ENCODE results near the gene PIP4K2A.

Gene PIP4K2A

DNA sequence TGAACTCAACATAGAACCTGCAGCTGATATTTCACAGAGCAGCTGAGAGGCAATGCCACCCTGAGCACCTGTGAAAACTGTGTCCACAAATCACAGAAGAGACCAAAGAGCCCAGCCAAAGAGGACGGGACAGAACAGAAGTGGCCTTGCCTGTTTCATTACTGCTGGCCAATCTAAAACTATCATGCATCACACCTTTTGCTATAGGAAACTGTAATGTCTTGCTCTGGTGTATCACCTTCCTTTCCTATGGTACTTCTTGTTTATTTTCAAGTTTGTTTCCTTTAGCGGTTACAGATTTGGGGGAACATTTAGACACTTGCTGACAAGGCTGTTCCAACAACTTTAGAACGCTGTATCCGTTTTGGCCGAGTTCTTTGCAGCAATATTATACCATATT is 80.3 kb downstream of the PIP4K2A start:
- DNase-seq: no peak

DNA sequence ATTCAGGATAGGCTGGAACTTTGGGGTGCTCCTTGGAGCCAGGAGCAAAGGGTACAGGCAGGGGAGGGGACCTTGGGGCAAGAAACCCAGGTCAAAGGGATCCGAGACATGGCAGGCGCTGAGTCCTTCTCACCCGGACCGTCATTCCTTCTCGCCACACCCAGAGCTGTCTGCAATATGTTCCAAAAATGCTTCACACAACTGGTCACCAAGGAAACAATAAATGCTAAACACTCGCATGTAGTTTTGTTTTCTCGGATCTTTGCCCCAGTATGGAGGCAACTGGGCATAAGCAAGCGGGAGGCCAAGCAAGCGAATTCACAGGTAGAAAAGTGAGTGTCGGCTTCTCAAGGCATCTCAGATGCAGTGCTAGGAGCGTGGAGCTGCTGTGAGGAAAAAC is 80.8 kb downstream of the PIP4K2A start:
- DNase-seq: no peak

DNA sequence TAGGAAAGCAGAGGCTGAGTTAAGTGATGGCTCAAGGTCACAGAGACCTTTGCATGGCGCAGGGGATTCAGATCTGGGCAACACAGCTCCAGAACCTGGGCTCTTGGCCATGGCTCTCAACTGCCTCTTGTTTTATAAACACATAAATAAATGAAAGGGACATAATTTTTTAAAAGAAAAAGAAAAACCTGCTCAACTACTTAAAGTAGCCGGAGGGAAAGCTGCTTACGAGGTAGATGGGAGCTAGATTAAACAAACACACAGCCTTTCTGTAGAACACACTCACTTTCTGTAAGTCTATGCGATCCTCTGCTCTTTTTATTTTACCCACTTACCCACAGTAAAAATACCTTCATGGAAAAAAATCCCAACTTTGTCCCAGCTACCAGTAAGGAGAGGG is 81.3 kb downstream of the PIP4K2A start:
- no peak for DNase-seq

DNA sequence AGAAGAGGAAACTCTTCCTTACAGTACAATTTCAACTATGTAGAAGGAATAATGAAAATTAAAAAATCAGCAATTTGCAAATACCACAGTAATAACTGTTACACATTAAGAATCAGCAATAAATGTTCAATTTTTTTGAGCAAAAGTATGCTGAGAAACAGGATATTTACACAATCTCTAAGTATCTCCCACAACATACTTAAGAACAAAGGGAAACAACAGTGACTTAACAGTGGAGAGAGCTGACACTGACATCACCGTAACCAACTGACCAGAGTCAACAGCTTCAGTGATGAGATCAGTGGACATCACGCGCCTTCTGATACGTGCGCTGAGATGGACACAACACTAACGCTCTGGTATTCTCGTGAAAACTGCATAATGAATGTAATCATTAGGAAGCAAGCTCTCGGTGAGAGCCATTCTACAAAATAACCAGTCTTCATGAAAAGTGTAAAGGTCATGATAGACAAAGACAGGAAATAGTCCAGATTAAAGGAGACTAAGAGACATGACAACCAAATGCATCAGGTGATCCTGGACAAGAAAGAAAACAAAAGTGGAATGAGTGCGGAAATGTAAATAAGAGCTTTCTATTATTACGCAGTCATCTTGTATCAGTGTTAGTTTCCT is 82.6 kb downstream of the PIP4K2A start:
- no peak for DNase-seq

DNA sequence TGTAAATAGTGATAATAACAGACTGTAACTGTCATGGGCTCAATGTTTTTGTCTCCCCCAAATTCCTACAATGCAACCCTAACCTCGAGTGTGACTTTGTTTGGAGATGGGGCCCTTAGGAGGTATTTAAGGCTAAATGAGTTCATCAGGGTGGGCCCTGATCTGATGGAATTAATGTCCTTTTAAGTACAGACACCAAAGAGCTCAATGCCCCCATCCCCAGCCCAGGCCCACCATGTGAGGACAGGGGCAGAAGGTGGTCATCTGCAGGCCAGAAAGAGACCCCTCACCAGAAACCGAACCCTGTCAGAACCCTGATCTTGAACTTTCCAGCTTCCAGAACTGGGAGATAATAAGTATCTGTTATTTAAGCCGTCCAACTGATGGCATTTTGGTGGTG is 83.2 kb downstream of the PIP4K2A start:
- DNase-seq: no peak

DNA sequence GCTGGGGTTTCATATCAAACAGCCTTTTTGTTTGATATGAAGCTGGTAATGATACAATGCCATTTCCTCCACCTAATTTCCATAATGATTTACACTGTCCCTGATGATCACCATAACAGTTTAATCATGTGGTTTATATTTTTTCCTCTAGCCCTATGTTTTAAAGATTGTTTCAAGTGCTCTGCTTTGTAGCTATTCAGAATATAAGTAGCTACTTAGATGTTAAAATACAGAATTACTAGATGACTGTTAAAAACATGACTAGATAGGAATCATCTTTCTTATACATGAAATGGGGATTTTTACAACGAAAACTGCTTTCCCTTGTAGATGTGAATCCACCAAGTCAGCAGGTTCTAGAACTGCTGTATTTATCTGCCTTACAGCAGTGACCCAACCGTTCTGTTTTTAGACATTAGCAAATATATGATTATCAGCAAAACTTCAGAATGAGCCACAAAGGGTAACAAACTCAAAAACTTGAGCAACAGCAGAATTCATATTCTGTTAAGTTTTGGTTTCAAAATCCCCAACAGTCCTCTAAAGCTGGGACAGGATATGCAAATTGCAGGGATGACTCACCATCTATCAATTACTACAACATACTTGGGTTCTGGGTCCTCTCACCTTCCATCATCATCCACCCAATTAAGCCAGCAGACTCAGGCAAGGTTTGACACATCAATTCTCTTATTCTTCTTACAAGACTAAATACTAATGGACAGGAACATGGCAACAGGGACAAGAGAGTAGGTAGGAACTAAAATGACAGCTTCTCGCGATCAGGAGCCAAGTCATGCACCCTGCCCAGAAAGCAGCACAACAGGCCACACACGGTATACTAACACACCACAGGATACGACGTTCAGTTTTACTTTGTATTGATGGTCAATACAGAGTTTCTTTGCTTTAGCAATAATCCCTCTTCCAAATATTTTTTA is 83.9 kb downstream of the PIP4K2A start:
- DNase-seq: no peak

DNA sequence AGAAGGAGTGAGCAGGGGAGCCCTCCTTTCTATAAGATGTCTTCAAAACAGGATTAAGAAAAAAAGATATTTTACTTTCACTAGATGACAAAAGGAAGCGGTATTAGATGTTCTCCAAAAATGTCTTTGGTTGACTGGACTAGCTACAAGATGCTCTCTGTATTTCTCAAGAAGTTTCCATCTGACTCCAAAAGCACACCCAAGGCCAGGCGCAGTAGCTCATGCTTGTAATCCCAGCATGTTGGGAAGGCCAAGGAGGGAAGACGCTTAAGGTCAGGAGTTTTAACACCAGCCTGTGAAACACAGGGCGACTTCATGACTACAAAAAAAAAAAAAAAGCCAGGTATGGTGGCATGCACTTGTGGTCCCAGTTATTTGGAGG is 84.5 kb downstream of the PIP4K2A start:
- DNase-seq: no peak

DNA sequence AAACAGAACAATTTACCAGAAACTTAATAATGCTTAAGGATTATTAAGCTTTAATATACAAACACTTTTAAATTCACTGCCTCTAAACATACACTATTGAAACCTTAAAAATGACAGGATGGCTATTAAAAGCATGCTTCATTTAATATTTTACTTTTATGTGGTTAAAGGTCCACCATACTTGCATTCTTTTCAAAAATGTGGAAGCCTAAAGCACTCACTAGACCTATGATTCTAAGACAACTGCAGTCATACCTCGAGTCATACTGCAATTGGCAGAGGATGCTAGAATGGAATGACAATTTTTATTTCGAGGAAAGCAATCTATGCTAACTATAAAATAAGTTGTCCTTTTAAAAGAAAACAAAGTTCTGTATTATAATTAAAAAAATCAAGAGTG is 85.3 kb downstream of the PIP4K2A start:
- DNase-seq: no peak

DNA sequence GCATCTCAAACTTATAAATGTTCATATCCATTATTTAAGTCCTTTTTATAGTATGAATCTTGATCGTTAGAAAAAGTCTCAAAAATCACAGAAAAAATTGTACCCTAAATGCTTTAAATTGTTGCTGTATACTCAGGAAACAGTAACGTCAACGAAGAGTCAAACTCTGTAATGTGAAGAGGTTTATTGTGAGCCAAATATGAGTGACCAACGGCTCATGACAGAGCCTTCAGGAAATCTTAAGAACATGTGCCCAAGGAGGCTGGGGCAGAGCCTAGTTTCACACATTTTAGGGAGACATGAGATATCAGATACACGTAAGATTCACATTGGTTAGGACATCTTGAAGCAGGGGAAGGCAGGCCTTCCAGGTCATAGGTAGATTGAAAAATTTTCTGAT is 86.1 kb downstream of the PIP4K2A start:
- no peak for DNase-seq

DNA sequence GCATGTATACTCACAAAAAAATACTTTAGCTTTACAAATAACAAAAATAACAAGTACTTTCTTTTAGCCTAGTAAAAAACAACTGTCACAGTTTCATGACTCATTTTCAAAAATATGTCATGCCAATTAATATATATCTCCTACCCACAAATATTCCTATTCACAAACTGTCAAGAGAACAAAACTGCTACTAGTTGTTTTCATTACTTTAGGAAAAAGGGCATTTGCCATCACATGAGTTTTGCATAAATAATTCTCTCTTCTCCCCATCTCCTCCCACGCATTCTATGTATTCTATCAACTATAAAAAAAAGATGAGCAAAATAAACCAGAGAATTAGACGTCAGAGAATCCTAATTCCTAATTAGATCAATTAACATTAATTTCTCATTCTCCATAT is 87.6 kb downstream of the PIP4K2A start:
- DNase-seq: no peak

DNA sequence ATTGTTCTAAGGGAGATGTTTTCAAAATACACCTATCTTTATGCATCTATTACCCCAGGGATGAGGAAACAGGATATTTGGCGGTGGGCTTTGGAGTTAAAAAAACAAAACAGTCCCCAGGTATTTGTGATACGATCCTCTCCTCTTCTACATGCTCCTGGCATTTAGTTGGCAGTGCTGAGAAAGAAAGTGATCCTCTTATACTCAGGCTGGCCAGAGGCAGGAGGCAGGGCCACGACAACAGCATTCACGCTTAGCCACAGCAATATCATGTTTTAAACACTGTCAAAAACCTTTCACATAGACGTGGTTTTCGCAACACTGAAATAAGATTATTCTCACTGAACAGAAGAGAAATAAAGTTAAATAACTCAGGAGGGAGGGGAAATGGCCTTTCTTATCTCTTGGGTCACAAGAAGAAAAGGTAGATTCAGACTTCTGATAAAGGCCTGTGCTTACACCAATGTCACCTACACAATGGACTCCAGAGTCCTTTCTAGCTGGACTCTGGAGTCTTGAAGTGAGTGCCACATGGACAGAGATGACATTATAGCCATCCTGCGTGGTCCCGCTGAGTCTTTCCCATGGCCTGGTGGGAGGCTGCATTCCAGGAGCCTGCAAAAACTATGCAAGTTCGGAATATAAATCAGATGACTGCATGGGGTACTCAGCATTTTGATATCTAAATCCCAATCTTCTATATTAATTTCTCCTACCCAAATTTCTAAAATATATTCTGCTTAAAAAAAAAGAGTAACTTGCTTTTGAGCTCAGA is 88.7 kb downstream of the PIP4K2A start:
- DNase-seq: no peak

DNA sequence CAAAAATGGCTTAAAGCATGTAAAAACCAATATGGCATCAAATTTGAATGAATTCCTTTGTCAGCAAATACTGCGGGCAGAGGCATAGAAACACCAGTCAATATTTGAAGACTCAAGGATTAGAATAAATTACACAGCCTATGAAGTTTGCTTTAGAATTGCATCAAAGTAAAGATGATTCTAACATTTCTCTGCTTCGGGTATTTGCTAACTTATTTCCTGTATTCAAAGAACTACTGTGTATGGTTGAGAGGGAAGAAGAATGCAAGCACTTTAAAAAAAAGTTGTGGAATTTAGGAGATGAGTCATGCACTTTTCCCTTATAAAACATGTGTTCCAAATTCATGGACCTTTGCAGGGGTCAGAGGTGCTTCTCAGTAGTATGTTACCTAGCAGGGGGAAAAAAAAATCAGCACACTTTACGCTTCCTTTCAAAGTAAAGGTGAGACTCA is 90.1 kb downstream of the PIP4K2A start:
- no peak for DNase-seq

DNA sequence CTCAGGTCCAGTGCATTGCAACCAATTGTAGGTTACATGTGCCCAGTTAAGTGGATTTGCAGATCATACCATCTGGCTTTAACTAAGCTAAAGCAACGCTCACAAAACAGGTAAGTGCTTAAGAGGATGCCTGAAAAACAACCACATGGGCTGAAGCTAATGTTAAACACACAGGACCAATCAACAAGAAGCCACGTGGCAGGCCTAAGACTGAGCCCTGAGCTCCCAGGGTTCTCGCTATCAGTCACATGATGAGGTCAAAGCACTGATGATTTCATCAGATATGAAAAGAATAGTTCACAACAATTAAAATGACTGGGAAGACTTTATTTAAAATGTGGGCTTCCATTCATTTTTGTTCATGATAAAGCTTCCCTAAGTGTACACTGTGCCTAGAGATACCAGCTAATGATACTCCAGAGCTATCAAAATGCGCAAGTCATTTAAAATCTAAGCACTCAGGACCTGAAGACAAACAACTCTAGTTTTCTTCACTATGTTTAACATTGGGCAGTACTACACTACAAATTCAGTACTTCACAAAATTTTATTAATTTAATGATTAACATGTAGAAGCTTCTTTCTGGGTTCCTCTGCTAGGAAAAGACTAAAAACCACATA is 90.6 kb downstream of the PIP4K2A start:
- DNase-seq: no peak

DNA sequence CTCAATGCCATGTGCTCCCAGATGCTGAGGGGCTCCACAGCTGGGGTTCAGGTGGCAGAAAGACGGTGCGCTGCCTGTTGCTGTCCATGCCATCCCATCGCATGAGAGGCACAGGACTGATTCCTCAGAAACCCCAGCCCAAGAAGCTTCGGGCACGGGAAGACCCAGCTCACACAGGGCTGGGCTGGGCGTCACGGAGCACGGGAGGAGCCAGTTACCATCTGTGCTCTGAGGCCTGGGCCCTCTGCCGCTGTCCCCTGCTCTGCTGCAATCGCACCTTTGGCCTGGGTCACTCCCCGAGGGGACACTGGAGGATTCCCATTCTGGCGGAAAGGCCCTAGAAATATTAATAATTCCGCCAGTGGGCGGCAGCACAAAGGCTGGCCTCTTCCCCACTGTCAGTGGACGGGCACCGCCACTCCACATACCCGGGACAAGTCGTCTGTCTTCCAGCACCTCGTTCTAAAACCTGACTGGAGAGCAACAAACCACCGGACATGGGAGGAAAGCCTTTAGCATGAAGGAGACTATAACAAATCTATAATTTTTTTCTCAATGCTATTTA is 92.1 kb downstream of the PIP4K2A start:
- no peak for DNase-seq

DNA sequence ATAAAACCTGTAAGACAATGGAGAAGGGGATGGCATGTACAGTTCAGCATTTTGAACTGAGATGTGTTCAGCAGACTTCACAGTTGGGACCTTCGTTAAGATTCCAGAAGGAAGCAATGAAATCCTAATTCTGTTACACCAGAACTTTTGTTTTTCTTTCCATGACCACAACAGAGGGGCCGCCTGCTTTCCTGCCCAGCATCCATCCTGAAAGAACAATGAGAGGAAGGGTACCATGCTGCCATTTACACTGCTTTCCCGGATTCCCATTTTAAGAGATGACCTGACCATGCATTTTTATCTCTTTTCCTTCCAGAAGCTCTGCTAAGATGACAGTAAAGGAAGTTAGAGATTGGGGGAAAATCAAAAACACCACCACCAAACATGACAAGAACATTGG is 92.7 kb downstream of the PIP4K2A start:
- DNase-seq: no peak

DNA sequence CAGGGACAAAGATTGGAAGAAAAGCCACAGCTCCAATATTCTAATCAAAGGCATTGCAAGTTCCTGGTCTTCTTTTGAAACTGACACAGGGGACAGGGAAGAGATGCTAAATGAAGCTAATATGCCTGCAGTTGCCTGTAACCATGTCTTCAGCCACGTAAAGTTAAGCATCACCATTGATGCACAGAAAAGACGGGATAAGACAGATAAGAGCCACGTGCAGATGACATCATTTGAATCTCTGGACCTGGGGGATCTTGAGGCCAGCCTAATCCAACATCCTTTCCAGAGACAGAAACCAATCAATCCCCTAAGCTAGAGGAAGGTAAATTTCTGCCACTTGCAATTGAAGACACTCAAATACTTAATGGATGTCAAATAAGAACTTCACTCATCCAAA is 93.4 kb downstream of the PIP4K2A start:
- no peak for DNase-seq

DNA sequence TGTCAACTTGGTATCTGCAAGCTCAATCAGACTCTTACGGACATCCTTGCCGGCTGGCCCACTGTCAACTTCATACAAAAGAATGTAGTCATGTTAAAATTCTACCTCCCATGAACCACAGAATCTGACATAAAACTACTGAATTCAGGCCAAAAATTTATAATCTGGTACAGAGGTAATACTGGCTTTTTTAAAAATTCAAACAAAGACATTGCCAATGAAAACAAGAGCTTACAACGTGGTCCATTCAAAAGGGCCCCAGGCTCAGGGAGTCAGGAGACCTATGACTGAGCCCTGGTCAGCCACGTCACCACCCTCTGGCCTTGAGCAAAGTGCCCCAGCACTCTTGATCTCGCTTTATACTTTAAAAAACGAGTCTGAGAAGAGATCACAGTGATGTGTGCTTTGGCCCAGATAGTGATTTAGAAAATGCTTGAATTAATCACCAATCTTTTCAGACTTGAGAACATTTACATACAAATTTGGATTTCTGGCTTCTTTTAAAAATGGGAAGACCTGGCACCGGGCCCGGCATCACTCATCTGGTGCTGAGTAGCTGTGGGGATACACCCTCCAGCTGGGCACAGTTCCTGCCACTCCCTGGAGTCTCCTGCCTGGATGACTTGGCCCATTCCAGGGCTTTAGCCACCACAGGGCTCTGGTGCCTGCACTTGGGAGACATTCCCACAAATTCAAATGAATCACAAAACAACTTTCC is 94.1 kb downstream of the PIP4K2A start:
- peak; percentile 20 for DNase-seq

DNA sequence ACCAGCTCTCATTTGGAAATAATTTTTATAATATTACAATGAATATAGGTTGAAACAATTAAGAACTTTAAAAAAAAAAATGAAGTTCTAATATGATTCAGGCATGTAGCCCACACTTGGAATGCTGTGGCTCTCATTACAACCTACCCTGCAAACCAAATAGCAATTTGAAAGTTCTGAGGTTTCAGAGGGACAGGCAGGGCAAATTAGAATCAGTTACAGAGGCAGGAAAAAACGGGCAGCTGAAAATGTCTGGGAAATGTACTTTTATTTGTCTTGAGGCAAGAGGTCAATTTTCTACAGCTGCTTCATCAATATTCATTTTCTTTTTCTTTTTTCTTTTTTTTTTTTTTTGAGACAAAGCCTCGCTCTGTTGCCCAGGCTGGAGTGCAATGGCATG is 95.3 kb downstream of the PIP4K2A start:
- DNase-seq: no peak

DNA sequence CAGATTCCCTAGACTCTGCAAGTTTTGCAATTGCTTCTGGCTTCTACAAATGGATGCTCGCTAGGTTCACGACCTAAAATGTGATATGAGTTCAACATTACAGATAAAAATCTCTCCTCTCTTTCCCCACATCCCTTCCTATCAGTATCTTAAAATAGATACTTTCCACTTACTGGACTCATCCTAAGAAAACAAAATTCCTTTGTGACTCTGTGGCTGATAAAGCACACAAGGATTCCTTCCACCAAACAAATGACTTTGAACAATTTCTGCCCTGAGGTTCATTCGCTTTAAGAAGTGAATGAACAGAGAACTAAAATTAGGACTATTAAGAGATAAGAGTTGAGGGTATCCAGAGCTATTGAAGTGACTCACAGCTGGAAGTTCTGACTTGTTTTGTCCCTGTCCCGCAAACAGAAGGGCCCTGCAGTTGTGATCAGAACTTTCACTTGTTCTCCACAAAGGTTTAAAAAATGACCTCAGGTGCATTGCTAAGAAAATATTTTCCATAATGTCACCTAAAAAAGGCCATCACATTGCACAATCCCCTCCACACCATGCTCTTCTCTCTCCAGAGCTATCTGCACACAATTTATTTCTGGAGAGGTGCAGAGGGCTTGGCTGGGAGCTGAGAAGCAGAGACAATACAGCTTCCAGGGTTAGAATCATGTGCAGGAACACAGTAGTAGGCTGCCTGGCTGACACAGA is 96.1 kb downstream of the PIP4K2A start:
- DNase-seq: no peak

DNA sequence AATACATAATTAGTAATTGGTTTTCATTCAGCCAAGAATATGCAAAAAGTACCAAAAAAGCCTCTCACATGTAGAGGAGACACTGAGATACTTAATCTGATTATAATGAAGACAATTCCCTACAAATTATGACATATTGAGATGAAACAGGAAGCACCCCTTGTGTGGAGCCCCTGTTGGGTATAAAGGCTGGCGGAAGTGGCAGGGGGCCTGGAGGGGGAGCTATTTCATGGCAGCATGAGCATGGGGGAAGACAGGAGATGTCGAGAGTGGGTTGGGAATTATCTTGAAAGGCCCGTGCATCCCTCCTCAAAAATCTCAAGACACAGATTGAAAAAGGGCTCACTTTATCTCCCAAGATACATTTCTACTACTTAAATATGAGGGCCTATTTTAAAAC is 96.9 kb downstream of the PIP4K2A start:
- no peak for DNase-seq

DNA sequence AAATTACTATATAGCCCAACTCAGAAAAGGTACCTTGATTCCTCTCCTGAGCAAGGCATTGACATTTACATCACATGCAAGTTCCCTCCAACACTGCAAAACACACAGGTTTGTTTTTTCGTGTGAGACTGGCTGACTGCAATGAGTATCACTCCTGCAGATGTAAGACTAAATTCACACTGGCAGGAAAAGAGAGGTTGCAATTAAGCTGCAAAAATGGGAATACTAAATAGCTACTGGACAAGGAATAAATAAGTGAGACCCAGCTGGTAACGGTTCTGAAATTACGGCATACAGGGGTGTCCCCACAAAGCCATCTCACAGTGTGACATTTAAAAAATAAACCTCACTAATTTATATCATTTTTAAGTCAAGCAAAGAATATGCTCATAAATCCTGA is 97.3 kb downstream of the PIP4K2A start:
- no peak for DNase-seq

Data from NCI-H1694 treated with DMSO at 0.1 percent for 48 hours (cell line).